Muscle of back (tissue), 11 donors: ENCODE results near the gene ITGA3. TPM values are rescaled to one million over a fixed set of nuclear protein-coding genes. Genes with fewer than 3 reads are reported as not detected.

Source experiments
- DNase-seq, 3 donors: peaks; one replicate each; pipeline versions ENCODE4 v3.0.0 to v3.0.0-alpha.2; 2013
- polyA plus RNA-seq, 10 donors: library from polyadenylated mRNA; unstranded; fragments of 120-200 nt; gene quantifications; one replicate each; pipeline ENCODE4 v1.2.1, GENCODE V29; 2013; ENCODE audit not compliant: insufficient read length in 10 of 10

ITGA3 gene
- polyA plus RNA-seq, 10 donors = 17.1 to 35.8 (median 23.9) TPM

GRCh38 chr17:50128441-50129352, 72.8 kb downstream of the ITGA3 start:
- peak in 1 of 3 donors; percentile 77 for DNase-seq

DNA sequence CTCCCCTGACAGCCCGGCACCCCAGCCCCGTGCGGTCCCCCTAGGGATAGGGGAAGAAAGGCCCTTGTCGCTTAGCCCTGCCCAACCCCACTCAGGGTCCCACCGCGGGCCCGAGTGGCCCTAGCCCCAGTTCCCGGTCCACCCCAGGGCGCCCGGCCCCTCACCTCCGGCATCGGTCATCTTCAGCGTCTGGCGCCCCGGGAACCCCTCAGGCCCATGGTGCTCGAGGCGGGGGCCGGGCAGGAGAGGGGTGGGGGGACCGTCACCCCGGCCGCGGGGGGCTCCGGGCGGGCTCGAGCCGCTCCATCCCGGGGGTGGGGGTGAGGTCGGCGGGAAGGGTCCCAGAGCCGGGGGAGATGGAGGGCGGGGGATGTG, 73.4 kb downstream of the ITGA3 start:
- no peak for DNase-seq

- DNase-seq = peak in 1 of 3 donors; percentile 63
These were observed 74.0 kb downstream of the ITGA3 start, which contains the start of gene SAMD14 for GRCh38 chr17:50129728-50130558. Gene SAMD14, minus strand, starts transcription at chr17:50130160. Its CDS starts 5,201 bp downstream, at chr17:50124959.

DNA sequence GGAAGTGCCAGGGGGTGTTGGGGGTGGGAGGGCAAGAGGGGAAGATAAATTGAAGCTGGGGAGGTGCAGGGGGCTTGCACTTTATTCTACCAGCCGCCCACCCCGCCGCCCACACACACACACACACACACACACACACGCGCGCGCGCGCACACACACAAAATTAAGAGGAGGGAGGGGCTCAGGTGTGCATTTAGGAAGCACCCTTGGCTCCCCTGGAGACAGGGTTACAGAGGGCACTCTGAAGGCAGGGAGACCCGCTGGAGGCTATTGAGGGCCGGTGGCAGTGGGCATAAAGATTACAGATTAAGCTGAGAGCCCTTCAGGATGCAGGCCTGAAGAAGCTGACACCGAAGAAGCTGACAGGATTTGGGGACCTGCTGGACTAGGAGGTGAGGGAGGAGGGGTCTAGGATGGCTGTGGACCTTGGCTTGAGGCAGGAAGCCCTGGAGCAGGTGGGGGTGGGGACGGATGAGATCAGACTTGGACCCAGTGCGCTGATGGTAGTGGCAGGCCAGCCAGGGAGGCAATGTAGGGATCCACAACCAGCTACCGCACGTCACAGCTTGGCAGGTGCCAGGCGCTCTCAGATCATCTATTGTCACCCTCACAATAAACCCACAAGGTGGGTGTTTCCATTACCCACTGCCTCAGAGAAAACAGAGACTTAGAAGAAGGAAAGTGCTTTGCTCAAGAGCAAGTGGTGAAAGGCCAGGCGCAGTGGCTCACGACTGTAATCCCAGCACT, 74.8 kb downstream of the ITGA3 start:
- DNase-seq = no peak

- DNase-seq = no peak
These were observed 76.3 kb downstream of the ITGA3 start for GRCh38 chr17:50132104-50132794.

GRCh38 chr17:50133028-50133768, 77.3 kb downstream of the ITGA3 start:
- DNase-seq = no peak

DNA sequence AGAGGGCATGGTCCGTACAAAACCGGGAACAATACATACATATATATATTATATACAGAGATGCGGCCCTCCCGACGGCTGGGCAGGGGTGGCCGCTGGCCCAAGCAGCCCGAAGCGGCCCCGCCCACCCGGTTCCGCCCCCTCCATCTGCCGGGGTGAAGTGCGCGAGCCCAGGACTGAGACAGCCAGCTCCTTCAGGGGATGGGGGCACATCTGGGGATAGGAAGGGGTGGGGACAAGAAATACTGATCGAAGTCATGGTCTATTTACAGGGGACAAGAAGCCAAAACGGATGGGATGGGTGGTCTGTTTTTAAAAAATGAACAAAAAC, 77.8 kb downstream of the ITGA3 start:
- DNase-seq = no peak

DNA sequence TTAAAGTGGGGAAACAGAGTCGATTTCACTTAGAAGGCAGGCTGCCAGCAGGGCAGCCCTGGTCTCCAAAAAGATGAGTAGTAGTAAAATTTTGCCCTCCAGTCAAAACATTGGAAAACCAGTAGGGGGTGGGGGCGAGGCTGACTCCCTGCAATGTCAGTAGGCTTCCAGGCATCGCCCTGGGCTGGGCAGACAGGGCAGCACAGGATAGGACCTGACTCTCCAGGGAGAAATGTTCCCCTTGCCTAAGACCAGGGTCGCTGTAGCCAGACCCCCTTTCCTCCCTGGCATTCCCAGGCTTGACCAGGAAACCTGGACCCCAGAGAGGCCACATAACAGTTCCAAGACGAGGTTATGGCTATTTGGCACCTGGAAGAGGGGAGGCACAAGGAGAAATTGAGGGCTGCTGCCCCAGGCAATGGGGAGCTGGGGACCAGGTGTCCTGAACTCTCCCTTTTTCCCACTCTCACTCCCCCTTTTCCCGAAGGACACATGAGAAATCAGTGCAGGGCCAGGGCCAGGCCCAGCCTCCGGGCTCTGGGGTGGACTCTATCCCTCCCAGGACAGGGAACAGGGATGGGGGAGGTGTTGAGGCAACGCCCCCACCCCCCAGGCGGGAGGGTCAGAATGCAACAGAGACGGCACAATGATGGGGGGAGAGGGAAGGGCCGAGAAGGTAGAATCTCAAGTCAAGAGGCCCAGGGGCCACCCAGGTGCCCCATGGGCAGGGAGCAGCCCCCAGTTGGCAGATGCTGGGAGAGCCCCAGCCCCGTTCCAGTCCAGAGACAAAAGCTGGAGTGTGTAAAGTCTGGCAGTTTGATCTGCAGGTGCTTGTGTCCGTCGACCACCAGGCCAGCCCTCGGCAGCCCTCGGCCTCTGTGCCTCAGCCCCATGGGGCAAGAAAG, 78.5 kb downstream of the ITGA3 start:
- DNase-seq = no peak

- DNase-seq = no peak
These were observed 79.6 kb downstream of the ITGA3 start for GRCh38 chr17:50135316-50136095.

GRCh38 chr17:50136096-50136687, 80.3 kb downstream of the ITGA3 start:
- no peak for DNase-seq

GRCh38 chr17:50137042-50137441, 81.1 kb downstream of the ITGA3 start:
- DNase-seq = no peak

DNA sequence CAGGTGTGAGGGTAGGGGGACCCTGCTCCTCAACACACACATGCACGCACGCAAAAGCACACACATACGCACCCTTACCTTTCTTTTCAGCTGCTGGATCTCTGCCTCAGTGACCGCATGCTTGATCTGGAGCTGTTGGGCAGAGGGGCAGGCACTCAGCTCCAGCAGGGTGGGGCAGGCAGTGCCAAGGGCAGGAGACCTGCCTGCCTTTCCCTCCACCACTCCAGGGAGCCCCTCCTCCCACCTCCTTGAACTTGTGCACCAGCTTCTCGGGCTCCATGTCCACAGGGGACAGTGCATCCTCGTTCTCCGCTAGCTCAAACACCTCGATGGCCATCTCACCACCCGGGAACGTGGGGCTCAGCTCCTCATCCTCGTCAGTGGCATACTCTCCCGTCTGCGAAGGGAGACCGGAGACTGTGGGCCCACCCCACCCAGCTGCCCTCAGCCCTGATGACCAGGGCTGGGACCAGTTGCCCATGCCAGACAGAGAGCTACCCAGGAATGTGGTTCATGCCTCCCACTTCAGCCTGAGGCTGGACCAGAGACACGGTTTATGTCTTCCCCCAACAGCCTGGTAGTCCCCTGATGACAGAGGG, 83.4 kb downstream of the ITGA3 start:
- no peak for DNase-seq

Other genes with a start within 250 kb of the ITGA3 start
- gene TAC4, start 208.0 kb upstream of the ITGA3 start, polyA plus RNA-seq = 1 to 10 TPM in 7 of 10 donors, under 1 TPM in 3; 0.69 to 2.2 (median 1.3) TPM
- under 1 TPM in 9 of 10 donors, not detected in 1; 0.11 to 0.80 (median 0.17) TPM for gene DLX4, start 86.9 kb upstream of the ITGA3 start, polyA plus RNA-seq
- 1 to 10 TPM in 2 of 10 donors, under 1 TPM in 4, not detected in 4; 0.05 to 2.8 (median 0.09) TPM for gene DLX3, start 60.9 kb upstream of the ITGA3 start, polyA plus RNA-seq
- 10 to 100 TPM; 39.8 to 69.0 (median 50.6) TPM for gene PDK2, start 39.2 kb downstream of the ITGA3 start, polyA plus RNA-seq
- 1 to 10 TPM; 2.5 to 7.7 (median 4.8) TPM for gene SAMD14, start 74.0 kb downstream of the ITGA3 start, polyA plus RNA-seq
- 10 to 100 TPM; 32.0 to 56.5 (median 40.3) TPM for gene PPP1R9B, start 94.6 kb downstream of the ITGA3 start, polyA plus RNA-seq
- gene SGCA, start 109.9 kb downstream of the ITGA3 start, polyA plus RNA-seq = 100 to 1,000 TPM; 170 to 300 (median 255) TPM
- 1,000 to 10,000 TPM; 3,506 to 9,520 (median 4,699) TPM for gene COL1A1, start 145.5 kb downstream of the ITGA3 start, polyA plus RNA-seq
- 1 to 10 TPM in 7 of 10 donors, under 1 TPM in 3; 0.64 to 2.1 (median 1.3) TPM for gene TMEM92, start 218.4 kb downstream of the ITGA3 start, polyA plus RNA-seq